ENCODE results near the gene ZNF576.
A peak's percentile ranks its signal among the peaks of the same experiment; 100 is the strongest.

DNA sequence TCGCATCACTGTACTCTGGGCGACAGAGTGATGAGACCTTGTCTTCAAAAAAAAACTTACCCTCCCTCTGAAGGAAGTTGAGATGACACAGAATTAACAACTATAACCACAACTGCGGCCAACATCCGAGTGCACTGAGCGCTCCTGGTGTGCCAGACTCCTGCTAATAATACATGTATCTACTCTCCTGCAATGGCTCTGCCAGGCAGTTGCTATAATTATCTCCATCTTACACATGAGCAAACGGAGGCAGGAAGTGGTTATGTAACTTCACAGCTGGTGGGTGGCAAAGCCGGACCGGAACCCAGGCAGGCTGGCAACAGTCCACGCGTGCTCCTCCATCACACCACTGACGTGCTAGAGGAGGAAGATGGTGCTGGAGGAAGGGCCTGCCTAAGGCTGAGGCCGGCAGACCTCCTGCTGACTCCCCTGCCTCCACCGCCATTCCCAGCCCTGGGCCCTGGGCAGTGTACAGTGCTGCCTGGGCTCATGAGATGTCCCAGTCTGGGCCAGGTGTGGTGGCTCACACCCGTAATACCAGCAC, 33.6 kb upstream of the ZNF576 start:
- TF ChIP-seq, protein P1, sequence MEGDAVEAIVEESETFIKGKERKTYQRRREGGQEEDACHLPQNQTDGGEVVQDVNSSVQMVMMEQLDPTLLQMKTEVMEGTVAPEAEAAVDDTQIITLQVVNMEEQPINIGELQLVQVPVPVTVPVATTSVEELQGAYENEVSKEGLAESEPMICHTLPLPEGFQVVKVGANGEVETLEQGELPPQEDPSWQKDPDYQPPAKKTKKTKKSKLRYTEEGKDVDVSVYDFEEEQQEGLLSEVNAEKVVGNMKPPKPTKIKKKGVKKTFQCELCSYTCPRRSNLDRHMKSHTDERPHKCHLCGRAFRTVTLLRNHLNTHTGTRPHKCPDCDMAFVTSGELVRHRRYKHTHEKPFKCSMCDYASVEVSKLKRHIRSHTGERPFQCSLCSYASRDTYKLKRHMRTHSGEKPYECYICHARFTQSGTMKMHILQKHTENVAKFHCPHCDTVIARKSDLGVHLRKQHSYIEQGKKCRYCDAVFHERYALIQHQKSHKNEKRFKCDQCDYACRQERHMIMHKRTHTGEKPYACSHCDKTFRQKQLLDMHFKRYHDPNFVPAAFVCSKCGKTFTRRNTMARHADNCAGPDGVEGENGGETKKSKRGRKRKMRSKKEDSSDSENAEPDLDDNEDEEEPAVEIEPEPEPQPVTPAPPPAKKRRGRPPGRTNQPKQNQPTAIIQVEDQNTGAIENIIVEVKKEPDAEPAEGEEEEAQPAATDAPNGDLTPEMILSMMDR (IDR thresholded peaks at IDR 0.05) = no peak
- no peak for TF ChIP-seq POLR2A (IDR thresholded peaks at IDR 0.05)
- TF ChIP-seq EP300 (IDR thresholded peaks at IDR 0.05) = peak in 1 of 2 donors; percentile 82

All from tibial nerve (tissue), 4 donors.